ENCODE data around the gene CLCN3.

CLCN3 gene

DNA sequence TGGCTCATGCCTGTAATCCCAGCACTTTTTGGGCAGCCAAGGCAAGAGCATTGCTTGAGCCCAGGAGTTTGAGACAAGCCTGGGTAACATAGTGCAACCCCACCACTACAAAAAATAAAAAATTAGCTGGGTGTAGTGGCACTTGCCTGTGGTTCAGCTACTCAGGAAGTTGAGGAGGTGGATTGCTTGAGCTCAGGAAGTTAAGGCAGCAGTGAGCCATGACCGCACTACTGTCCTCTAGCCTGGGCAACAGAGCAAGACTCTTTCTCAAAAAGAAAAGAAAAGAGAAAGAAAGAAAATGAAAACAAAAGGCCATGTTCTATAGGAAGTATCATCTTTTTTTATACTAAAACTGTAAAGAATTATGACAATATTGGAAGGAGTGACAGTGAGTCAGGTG, 46.5 kb upstream of the CLCN3 start:
- Histone ChIP-seq H3K9me2 (ENCODE audit: low read depth, low read length) (no peaks in the 10 kb centered on the region), H3K27ac (ENCODE audit: low read depth, low read length, poor library complexity, severe bottlenecking) (no peak overlapping the region), H3K4me3 (ENCODE audit: low read depth, low read length, poor library complexity, severe bottlenecking) (no peak overlapping the region), H3K9me3 (ENCODE audit: low read length) (no peaks in the 10 kb centered on the region), H3K27me3 (ENCODE audit: insufficient read depth, low read length) (no peaks in the 10 kb centered on the region), H3K79me2 (ENCODE audit: insufficient read depth, low read length) (no peaks in the 10 kb centered on the region), H4K20me1 (ENCODE audit: insufficient read depth, low read length) (no peaks in the 10 kb centered on the region), H3K36me3 (ENCODE audit: insufficient read depth, low read length) (peaks cover 18% of the 10 kb centered on the region), H3K9ac (ENCODE audit: low read length) (no peak overlapping the region), H3F3A (ENCODE audit: insufficient read depth, low read length) (no peaks in the 10 kb centered on the region), H3K4me2 (ENCODE audit: low read length) (no peak overlapping the region), H2AFZ (ENCODE audit: low read length) (no peak overlapping the region), H3K4me1 (ENCODE audit: insufficient read depth, low read length, severe bottlenecking) (peaks cover 4% of the 10 kb centered on the region)
- TF ChIP-seq, protein P1, sequence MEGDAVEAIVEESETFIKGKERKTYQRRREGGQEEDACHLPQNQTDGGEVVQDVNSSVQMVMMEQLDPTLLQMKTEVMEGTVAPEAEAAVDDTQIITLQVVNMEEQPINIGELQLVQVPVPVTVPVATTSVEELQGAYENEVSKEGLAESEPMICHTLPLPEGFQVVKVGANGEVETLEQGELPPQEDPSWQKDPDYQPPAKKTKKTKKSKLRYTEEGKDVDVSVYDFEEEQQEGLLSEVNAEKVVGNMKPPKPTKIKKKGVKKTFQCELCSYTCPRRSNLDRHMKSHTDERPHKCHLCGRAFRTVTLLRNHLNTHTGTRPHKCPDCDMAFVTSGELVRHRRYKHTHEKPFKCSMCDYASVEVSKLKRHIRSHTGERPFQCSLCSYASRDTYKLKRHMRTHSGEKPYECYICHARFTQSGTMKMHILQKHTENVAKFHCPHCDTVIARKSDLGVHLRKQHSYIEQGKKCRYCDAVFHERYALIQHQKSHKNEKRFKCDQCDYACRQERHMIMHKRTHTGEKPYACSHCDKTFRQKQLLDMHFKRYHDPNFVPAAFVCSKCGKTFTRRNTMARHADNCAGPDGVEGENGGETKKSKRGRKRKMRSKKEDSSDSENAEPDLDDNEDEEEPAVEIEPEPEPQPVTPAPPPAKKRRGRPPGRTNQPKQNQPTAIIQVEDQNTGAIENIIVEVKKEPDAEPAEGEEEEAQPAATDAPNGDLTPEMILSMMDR (IDR thresholded peaks at IDR 0.05; ENCODE audit: low read length): no peak
- no peak for TF ChIP-seq EZH2 (IDR thresholded peaks at IDR 0.05; ENCODE audit: borderline replicate concordance, low read length)

DNA sequence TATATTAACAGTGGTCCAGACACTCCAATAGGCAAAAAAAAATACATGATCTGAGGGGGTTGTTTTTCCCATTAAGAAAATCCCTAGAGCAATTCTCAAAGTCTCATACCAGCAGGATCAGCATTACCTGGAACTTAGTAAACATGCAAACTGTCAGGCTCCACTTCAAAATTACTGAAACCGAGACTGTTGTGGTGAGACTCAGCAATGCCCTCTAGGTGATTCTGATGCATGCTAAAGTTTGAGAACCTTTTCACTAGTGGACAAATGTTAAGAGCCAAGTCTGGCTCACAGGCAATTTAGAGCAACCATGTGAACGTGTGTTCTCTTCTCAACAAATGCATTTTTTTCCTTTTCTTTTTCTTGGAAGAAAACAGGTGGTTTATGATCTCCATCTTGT, 38.2 kb upstream of the CLCN3 start:
- Histone ChIP-seq H3K79me2 (ENCODE audit: insufficient read depth, low read length) (no peaks in the 10 kb centered on the region), H3K4me3 (ENCODE audit: low read depth, low read length, poor library complexity, severe bottlenecking) (no peak overlapping the region), H2AFZ (ENCODE audit: low read length) (no peak overlapping the region), H4K20me1 (ENCODE audit: insufficient read depth, low read length) (no peaks in the 10 kb centered on the region), H3K9me2 (ENCODE audit: low read depth, low read length) (no peaks in the 10 kb centered on the region), H3K9ac (ENCODE audit: low read length) (no peak overlapping the region), H3K27me3 (ENCODE audit: insufficient read depth, low read length) (no peaks in the 10 kb centered on the region), H3K36me3 (ENCODE audit: insufficient read depth, low read length) (peaks cover 11% of the 10 kb centered on the region; the same call in 1 of the 2 replicates), H3K4me1 (ENCODE audit: insufficient read depth, low read length, severe bottlenecking) (no peaks in the 10 kb centered on the region), H3K4me2 (ENCODE audit: low read length) (no peak overlapping the region), H3K9me3 (ENCODE audit: low read length) (no peaks in the 10 kb centered on the region), H3F3A (ENCODE audit: insufficient read depth, low read length) (no peaks in the 10 kb centered on the region), H3K27ac (ENCODE audit: low read depth, low read length, poor library complexity, severe bottlenecking) (no peak overlapping the region)
- TF ChIP-seq EZH2 (IDR thresholded peaks at IDR 0.05; ENCODE audit: borderline replicate concordance, low read length): no peak
- TF ChIP-seq, protein P1 (IDR thresholded peaks at IDR 0.05; ENCODE audit: low read length): no peak

DNA sequence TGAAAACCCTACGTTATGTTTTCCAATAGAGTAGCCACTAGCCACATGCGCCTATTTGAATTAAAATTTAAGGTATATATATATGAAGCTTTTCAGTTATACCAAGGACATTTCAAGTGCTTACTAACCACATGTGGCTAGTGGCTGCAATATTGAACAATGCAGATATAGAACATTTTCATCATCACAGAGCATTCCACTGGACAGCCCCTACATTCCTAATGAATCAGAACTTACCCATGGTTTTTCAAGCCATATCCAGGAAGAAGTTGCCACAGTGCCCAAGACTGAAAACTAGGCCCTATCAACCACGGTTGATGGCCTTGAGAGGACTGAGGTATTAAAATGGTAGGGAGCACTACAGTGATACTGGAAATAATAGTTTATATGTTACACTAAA, 37.7 kb upstream of the CLCN3 start:
- H3K36me3 ChIP-seq (ENCODE audit: insufficient read depth, low read length): peaks cover 11% of the 10 kb centered on the region; the same call in 1 of the 2 replicates
- no peaks in the 10 kb centered on the region for H3K9me2 ChIP-seq (ENCODE audit: low read depth, low read length)
- no peaks in the 10 kb centered on the region for H3K9me3 ChIP-seq (ENCODE audit: low read length)
- TF ChIP-seq, protein P1 (IDR thresholded peaks at IDR 0.05; ENCODE audit: low read length): no peak
- no peak for TF ChIP-seq EZH2 (IDR thresholded peaks at IDR 0.05; ENCODE audit: borderline replicate concordance, low read length)
- no peak overlapping the region for H3K4me2 ChIP-seq (ENCODE audit: low read length)
- H3F3A ChIP-seq (ENCODE audit: insufficient read depth, low read length): no peaks in the 10 kb centered on the region
- H3K27me3 ChIP-seq (ENCODE audit: insufficient read depth, low read length): no peaks in the 10 kb centered on the region
- H3K27ac ChIP-seq (ENCODE audit: low read depth, low read length, poor library complexity, severe bottlenecking): no peak overlapping the region
- no peaks in the 10 kb centered on the region for H3K4me1 ChIP-seq (ENCODE audit: insufficient read depth, low read length, severe bottlenecking)
- H3K9ac ChIP-seq (ENCODE audit: low read length): no peak overlapping the region
- no peak overlapping the region for H3K4me3 ChIP-seq (ENCODE audit: low read depth, low read length, poor library complexity, severe bottlenecking)
- H2AFZ ChIP-seq (ENCODE audit: low read length): no peak overlapping the region
- no peaks in the 10 kb centered on the region for H4K20me1 ChIP-seq (ENCODE audit: insufficient read depth, low read length)
- no peaks in the 10 kb centered on the region for H3K79me2 ChIP-seq (ENCODE audit: insufficient read depth, low read length)
